ENCODE measurements around the gene DSCAML1.

DNA sequence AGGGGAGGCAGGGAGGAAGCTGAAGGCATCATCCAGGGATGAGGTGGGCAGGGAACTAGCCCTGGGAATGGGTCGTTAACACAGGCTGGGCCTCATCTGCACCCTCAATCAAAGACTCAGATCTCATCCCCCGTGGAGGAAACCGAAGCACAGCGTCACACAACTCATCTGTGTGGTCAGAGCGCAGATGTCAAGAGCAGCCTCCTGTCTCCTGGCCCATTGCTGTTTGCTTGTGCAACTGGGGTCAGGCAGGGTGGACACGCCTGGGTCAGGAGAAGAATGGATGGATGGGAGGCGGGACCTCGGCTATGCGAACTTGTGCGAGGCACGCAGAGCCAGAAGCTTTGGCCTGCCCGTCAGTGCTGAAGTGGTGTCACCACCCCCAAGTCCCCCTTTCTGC lies 251.3 kb downstream of the DSCAML1 start:
- TF ChIP-seq POLR2A (IDR thresholded peaks at IDR 0.05) (no peak), CTCF (IDR thresholded peaks at IDR 0.05) (no peak)
